ENCODE measurements around the gene RHBG.

Gene RHBG

DNA sequence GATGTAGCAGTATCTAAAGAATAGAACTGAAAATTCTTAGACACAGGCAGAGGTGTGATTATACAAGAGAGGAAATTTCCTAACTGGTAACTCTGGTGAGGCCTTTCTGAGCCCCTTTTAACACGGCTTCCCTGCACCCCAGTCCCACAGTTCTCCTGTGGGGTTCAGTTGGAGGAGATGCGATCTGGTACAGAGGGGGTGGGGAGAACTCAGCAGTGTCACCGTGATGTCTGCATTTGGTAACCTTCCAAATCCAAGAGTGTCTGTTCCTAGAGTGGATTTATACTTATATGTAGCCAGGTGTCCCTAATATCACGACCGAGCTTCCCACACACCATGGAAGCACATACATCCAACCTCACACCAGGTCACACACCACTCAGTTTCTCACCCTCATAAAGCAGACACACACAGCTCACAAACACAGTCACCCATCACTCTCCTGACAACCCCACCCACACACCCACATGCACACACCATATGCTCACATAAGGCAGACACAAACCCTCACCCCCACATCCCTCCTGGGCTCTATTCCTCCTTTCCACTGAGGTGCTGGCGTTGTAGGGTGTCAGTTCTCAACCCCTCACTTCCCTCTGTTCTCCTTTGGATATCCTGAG, 48.5 kb downstream of the RHBG start:
- no peak for DNase-seq (ENCODE audit: low spot score)
- no peak for TF ChIP-seq CTCF (IDR thresholded peaks at IDR 0.05; ENCODE audit: borderline replicate concordance, control extremely low read depth, extremely low read depth, insufficient read depth, missing control alignments)
- in situ Hi-C loops (cut with MboI; ENCODE audit: low sequenced_read_pairs, unreplicated experiment): no loop called here

DNA sequence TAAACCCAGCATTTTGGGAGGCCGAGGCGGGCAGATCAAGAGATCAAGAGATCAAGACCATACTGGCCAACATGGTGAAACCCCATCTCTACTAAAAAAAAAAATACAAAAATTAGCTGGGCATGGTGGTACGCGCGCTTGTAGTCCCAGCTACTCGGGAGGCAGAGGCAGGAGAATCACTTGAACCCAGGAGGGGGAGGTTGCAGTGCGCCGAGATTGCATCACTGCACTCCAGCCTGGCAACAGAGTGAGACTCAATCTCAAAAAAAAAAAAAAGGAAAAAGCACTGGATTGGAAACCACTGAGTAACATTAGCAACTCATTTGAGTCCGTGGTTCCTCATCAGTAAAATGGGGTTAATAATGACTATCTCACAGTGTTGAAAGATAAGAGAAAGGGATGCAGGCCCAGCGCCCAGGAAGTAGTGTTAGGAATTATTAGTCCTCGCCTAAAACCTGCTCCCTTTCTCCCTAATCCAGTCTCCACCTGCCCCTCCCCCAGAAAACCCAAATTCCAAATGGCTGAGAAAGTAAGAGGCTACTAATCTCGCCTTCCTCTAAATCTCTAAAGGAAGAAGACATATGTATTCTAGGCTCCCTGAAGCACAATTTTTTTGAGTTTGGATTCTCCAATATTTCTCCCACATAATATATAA, 49.5 kb downstream of the RHBG start:
- no peak for DNase-seq (ENCODE audit: low spot score)
- no peak for TF ChIP-seq CTCF (IDR thresholded peaks at IDR 0.05; ENCODE audit: borderline replicate concordance, control extremely low read depth, extremely low read depth, insufficient read depth, missing control alignments)
- in situ Hi-C loops (cut with MboI; ENCODE audit: low sequenced_read_pairs, unreplicated experiment): no loop called here

DNA sequence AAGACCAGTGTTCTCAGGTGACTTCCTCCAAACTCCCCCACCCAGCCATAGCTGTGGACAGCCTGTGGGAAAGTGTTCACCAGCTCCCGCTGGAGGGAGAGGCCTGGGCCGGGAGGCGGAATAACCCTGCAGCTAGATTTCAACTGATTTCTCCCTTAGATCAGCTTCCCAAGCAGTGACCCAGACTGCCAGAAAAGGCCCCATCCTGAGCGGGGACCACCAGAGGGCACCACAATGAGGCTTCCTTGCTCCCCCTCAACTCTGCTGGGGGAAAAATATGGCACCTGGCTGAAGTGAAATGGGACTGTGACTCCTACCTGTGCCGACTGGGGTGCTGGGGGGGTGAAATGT, 50.8 kb downstream of the RHBG start:
- in situ Hi-C loops (cut with MboI; ENCODE audit: low sequenced_read_pairs, unreplicated experiment): no loop called here
- DNase-seq (ENCODE audit: low spot score): peak; percentile 75
- TF ChIP-seq CTCF (IDR thresholded peaks at IDR 0.05; ENCODE audit: borderline replicate concordance, control extremely low read depth, extremely low read depth, insufficient read depth, missing control alignments): peak; percentile 16

DNA sequence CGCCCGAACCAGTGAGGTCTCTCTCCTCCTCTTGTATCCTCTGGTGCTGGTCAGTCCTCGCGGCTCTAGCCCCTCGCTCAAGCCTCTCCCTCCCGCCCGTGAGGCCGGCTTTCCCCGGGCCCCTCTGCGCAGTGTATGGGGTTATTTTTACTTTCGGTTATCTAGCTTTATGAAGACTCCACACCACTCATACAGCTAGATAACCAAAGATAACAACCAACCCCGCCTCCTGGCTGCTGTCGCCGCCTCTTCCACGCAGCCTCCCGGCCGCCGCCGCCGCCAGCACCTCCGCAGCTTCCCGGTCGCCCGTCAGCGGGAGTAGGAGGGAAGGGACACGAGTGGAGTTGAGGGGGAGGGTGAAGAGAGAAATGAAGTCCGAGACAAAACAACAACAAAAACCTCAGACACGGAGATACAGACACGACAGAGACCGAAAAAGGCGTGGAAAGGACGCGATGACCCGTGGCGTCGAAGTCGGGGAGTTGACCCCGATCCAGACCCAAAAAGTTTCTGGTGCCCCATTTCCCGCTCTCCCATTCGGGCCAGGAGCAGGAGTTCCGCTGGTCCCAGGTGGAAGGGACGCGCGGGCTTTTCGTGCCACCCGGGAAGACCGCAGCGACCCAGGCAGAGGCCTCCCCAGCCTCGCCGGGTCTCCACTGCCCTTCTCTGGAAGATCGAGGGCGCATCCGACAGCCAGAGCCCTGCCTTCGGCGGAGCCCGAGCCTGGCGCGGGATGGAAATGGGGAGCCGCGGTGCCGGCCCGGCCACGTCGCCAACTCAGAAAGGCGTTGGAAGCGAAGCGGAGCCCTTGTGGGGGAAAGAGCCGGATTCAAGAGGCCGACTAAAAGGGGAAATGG, 51.4 kb downstream of the RHBG start:
- in situ Hi-C loops (cut with MboI; ENCODE audit: low sequenced_read_pairs, unreplicated experiment): no loop called here

DNA sequence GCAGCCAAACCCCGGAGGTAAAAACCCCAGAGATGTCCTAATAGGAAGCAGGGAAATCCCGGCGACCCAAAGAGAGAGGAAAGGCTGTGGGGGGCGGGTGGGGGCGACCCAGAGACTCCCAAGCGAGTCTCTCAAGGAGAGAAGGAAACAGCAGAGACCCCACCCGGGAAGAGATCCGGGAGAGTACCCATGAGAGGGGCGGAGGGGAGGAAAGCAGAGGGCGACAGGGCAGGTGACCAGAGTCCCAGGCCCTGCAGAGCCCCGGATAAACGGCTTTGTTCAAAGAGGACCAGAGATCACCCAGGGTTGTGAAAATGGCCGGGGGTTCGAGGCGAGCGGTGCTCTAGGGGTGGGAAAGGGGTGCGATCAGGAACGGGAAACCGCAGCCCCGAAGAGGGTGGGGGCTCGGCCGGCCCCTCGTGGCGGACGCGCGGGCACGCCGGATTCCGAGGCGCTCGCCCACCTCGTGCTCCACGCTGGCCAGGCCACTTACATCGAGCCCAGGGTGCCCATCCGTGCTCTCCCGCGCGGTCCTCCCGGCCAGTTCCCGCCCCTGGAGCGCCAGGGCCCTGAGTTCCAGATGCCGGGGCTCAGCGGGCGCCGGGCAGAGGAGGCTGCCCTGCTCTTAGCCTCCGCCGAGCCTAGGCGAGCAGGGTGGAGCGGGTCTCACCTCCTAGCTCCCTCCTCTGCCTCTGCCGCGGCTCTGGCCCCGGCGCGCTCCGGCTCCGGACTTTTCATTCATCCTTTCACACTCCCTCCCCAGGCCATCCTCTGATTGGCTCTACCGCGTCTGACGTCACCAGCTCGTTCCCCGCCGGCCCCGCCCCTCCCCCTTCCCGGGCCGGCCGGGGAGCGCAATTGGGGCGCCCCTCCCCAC, 52.3 kb downstream of the RHBG start:
- DNase-seq (ENCODE audit: low spot score): peak; percentile 97
- no peak for TF ChIP-seq CTCF (IDR thresholded peaks at IDR 0.05; ENCODE audit: borderline replicate concordance, control extremely low read depth, extremely low read depth, insufficient read depth, missing control alignments)
- in situ Hi-C loops (cut with MboI; ENCODE audit: low sequenced_read_pairs, unreplicated experiment): no loop called here

More for the DNA sequence above, 51.4 kb downstream of the RHBG start:
- TF ChIP-seq CTCF (IDR thresholded peaks at IDR 0.05; ENCODE audit: borderline replicate concordance, control extremely low read depth, extremely low read depth, insufficient read depth, missing control alignments): no peak
- peak; percentile 82 for DNase-seq (ENCODE audit: low spot score)

Measured in GM13976 (cell line).